CD14-positive monocyte (primary cell): Measurements from ENCODE around the gene FRS3. TPM values are rescaled to one million over a fixed set of nuclear protein-coding genes. Genes with fewer than 3 reads are reported as not detected.
A peak's percentile ranks its signal among the peaks of the same experiment; 100 is the strongest.

Experiments used
- DNase-seq, 3 donors: peaks; one replicate each; pipeline ENCODE4 v3.0.0-alpha.2; 2011 to 2022
- H2AFZ ChIP-seq: 2 replicates; pipeline ENCODE4 v1.6.0; 2012; ENCODE audit warnings: mild to moderate bottlenecking, low read depth, low read length, inconsistent platforms; ENCODE audit not compliant: insufficient read depth, poor library complexity, severe bottlenecking
- H3K27ac ChIP-seq, 2 donors: 1 replicate in 1 of 2; 2 replicates in 1 of 2; pipeline ENCODE4 v1.5.1; 2012 to 2013; ENCODE audit warnings: low read length in 2 of 2, control low read depth in 1 of 2, inconsistent platforms in 1 of 2, low read depth in 1 of 2, mild to moderate bottlenecking in 1 of 2
- H3K27me3 ChIP-seq, 2 donors: one replicate each; pipeline versions ENCODE4 v1.6.0 to v1.6.1; 2011 to 2013; ENCODE audit warnings: low read length in 2 of 2; ENCODE audit not compliant: control insufficient read depth in 2 of 2, insufficient read depth in 2 of 2
- H3K36me3 ChIP-seq, 2 donors: replicated peaks in 1 of 2; 1 replicate in 1 of 2; 2 replicates in 1 of 2; pipeline versions ENCODE4 v1.5.1 to v1.6.1; 2012 to 2013; ENCODE audit warnings: low read length in 2 of 2, control low read depth in 1 of 2, inconsistent platforms in 1 of 2, mild to moderate bottlenecking in 1 of 2; ENCODE audit not compliant: insufficient read depth in 2 of 2, control insufficient read depth in 1 of 2
- H3K4me1 ChIP-seq, 2 donors: 1 replicate in 1 of 2; 2 replicates in 1 of 2; pipeline versions ENCODE4 v1.5.1 to v1.6.1; 2012 to 2013; ENCODE audit warnings: low read length in 2 of 2, control low read depth in 1 of 2, inconsistent platforms in 1 of 2, mild to moderate bottlenecking in 1 of 2, moderate library complexity in 1 of 2; ENCODE audit not compliant: insufficient read depth in 2 of 2, control insufficient read depth in 1 of 2
- H3K4me2 ChIP-seq: replicated peaks from 2 replicates; pipeline ENCODE3; 2012; ENCODE audit warnings: low read length, moderate library complexity, mild to moderate bottlenecking; ENCODE audit not compliant: poor library complexity, severe bottlenecking; ENCODE audit errors: extremely low read depth
- H3K4me3 ChIP-seq, 3 experiments: fragments of 200-600 bp in 1 of 3; sonication (generic) in 1 of 3; replicated peaks in 1 of 3; 1 replicate in 2 of 3; 2 replicates in 1 of 3; pipeline ENCODE4 v1.5.1; 2011 to 2013; ENCODE audit warnings: low read length in 3 of 3, mild to moderate bottlenecking in 3 of 3, control low read depth in 2 of 3, low read depth in 2 of 3, inconsistent platforms in 1 of 3, moderate library complexity in 1 of 3
- H3K79me2 ChIP-seq: 2 replicates; pipeline ENCODE4 v1.6.0; 2012; ENCODE audit warnings: mild to moderate bottlenecking, control low read depth, inconsistent platforms, low read length, moderate library complexity; ENCODE audit not compliant: insufficient read depth
- H3K9ac ChIP-seq: 2 replicates; pipeline ENCODE4 v1.6.0; 2017; ENCODE audit warnings: low read length, mild to moderate bottlenecking; ENCODE audit not compliant: insufficient read depth, poor library complexity, severe bottlenecking
- H3K9me3 ChIP-seq, 2 donors: replicated peaks in 1 of 2; 1 replicate in 1 of 2; 2 replicates in 1 of 2; pipeline versions ENCODE4 v1.5.1 to v1.6.1; 2012 to 2013; ENCODE audit warnings: low read length in 2 of 2, control low read depth in 1 of 2; ENCODE audit not compliant: control insufficient read depth in 1 of 2, insufficient read depth in 1 of 2
- H4K20me1 ChIP-seq: 2 replicates; pipeline ENCODE4 v1.6.0; 2012; ENCODE audit warnings: mild to moderate bottlenecking, low read length, control low read depth, moderate library complexity; ENCODE audit not compliant: insufficient read depth
- H3K27ac Mint-ChIP-seq, 7 donors: one replicate each; pipeline ENCODE4 v1.8.0; 2020; ENCODE audit warnings: mild to moderate bottlenecking in 7 of 7, mixed read lengths in 7 of 7, moderate library complexity in 6 of 7, inconsistent platforms in 2 of 7
- H3K27me3 Mint-ChIP-seq, 3 donors: one replicate each; pipeline ENCODE4 v1.8.0; 2021 to 2022; ENCODE audit warnings: low read depth in 3 of 3, mild to moderate bottlenecking in 3 of 3, mixed read lengths in 3 of 3, moderate library complexity in 3 of 3, inconsistent platforms in 1 of 3
- H3K36me3 Mint-ChIP-seq, 2 donors: one replicate each; pipeline ENCODE4 v1.8.0; 2020; ENCODE audit warnings: mixed read lengths in 2 of 2, inconsistent platforms in 1 of 2, mild to moderate bottlenecking in 1 of 2
- H3K4me1 Mint-ChIP-seq: one replicate; pipeline ENCODE4 v1.8.0; 2020; ENCODE audit warnings: mild to moderate bottlenecking, mixed read lengths
- H3K4me3 Mint-ChIP-seq, 2 donors: one replicate each; pipeline ENCODE4 v1.8.0; 2020; ENCODE audit warnings: mild to moderate bottlenecking in 2 of 2, mixed read lengths in 2 of 2, moderate library complexity in 1 of 2
- H3K9me3 Mint-ChIP-seq, 7 donors: one replicate each; pipeline ENCODE4 v1.8.0; 2020 to 2022; ENCODE audit warnings: mixed read lengths in 7 of 7, mild to moderate bottlenecking in 6 of 7, moderate library complexity in 6 of 7, inconsistent platforms in 2 of 7
- WGBS: methylation state at CpG from one replicate; pipeline ENCODE4 v1.1.5; 2013; ENCODE audit warnings: missing lambda C conversion rate; ENCODE audit not compliant: insufficient coverage; 5-methylcytosine and 5-hydroxymethylcytosine counted together
- intact Hi-C, 2 donors: fragments of 100-400 bp; cut with micrococcal nuclease; formaldehyde crosslinking; loops; one replicate each; pipeline versions ENCODE4 v1.15.0 to v1.15.1; 2023
- polyA plus RNA-seq, 3 donors: library from polyadenylated mRNA; depleted of rRNA in 1 of 3; unstranded in 2 of 3; stranded (reverse) in 1 of 3; fragments of 300-500 nt in 2 of 3; fragments of >200 nt in 1 of 3; fragmentation: Illumina TruSeq in 2 of 3; gene quantifications; 1 replicate in 2 of 3; 2 replicates in 1 of 3; pipeline ENCODE4 v1.2.3, GENCODE V29; 2012 to 2021
- TF ChIP-seq, protein P1 (sequence below): fragments of 200-600 bp; IDR thresholded peaks from one replicate; pipeline ENCODE4 v1.8.0; 2022; ENCODE audit warnings: antibody characterized with exemption, mild to moderate bottlenecking

FRS3 gene
- polyA plus RNA-seq, 3 donors: 1.3 to 7.0 (median 2.6) TPM

DNA sequence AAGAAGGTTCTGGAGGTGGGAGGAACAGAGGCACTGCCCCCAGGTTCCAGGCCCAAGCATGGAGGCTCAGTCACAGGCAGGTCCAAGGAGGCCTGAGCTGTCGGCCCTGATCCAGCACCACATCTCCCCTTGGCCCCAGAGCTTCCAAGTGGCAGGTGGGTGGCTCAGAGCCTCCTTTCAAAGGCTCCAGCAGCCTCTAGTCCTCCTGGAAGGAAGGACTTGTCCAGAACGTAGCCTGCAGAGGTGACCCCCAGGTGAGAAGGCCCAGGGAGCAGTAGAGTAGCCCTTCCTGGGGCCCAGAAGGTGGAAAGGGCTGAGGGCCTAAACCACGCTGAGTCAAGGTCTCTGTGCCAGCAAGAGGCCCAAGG lies 52.0 kb downstream of the FRS3 start:
- Histone ChIP-seq H3K9me3 (no peaks in the 10 kb centered on the region), H2AFZ (no peak overlapping the region), H3K27me3 (no peaks in the 10 kb centered on the region), H3K4me1 (peaks cover 86 to 91% of the 10 kb centered on the region in 2 donors), H4K20me1 (peaks cover 94% of the 10 kb centered on the region), H3K36me3 (peaks cover 8 to 30% of the 10 kb centered on the region in 2 donors), H3K4me2 (no peak overlapping the region), H3K4me3 (no peak overlapping the region), H3K27ac (peak overlapping the region; percentile 7 to 43), H3K9ac (no peak overlapping the region), H3K79me2 (peaks cover 97% of the 10 kb centered on the region)
- Mint-ChIP-seq H3K4me1 (peaks cover 89% of the 10 kb centered on the region), H3K9me3 (no peaks in the 10 kb centered on the region), H3K36me3 (peaks cover 34 to 46% of the 10 kb centered on the region in 2 donors), H3K27me3 (no peaks in the 10 kb centered on the region), H3K4me3 (no peak overlapping the region), H3K27ac (peak overlapping the region in 2 of 7 donors; percentile 35 to 75)
- intact Hi-C loops: loop anchor here in 1 of 2 donors (10.0 kb wide), 1 partner anchor 167 kb away; the partner anchor contains the start of gene USP49
- DNase-seq: no peak
- WGBS: 100% methylated on average over 2 of the region's 3 CpGs
- TF ChIP-seq, protein P1, sequence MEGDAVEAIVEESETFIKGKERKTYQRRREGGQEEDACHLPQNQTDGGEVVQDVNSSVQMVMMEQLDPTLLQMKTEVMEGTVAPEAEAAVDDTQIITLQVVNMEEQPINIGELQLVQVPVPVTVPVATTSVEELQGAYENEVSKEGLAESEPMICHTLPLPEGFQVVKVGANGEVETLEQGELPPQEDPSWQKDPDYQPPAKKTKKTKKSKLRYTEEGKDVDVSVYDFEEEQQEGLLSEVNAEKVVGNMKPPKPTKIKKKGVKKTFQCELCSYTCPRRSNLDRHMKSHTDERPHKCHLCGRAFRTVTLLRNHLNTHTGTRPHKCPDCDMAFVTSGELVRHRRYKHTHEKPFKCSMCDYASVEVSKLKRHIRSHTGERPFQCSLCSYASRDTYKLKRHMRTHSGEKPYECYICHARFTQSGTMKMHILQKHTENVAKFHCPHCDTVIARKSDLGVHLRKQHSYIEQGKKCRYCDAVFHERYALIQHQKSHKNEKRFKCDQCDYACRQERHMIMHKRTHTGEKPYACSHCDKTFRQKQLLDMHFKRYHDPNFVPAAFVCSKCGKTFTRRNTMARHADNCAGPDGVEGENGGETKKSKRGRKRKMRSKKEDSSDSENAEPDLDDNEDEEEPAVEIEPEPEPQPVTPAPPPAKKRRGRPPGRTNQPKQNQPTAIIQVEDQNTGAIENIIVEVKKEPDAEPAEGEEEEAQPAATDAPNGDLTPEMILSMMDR: no peak

DNA sequence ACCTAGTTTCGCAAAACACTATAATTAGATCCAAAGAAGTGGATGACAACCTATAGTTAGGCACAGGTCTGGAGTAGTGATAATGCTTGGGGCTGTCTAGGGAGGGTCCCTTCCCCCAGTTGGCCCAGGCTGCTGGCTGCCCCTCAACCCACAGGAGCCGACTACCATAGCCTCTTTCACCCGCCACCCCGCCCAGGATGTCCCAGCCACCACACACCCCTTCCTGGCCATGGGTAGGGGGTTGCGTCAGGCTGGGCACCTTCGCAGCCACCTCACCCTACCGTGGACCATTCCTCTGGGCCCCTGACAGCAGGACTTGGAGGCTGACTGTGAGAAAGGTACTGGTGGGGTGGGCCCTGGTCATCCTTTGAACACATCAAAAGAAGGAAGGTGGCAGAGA lies 52.8 kb downstream of the FRS3 start:
- no peak overlapping the region for H3K4me3 Mint-ChIP-seq
- Histone ChIP-seq H3K79me2 (peaks cover 97% of the 10 kb centered on the region), H3K27ac (no peak overlapping the region), H3K27me3 (no peaks in the 10 kb centered on the region), H4K20me1 (peaks cover 94% of the 10 kb centered on the region), H3K9ac (peak overlapping the region; percentile 15), H3K9me3 (no peaks in the 10 kb centered on the region), H3K4me2 (no peak overlapping the region), H3K4me1 (peaks cover 87 to 91% of the 10 kb centered on the region in 2 donors), H3K4me3 (no peak overlapping the region), H3K36me3 (peaks cover 8 to 30% of the 10 kb centered on the region in 2 donors), H2AFZ (no peak overlapping the region)
- H3K9me3 Mint-ChIP-seq: no peaks in the 10 kb centered on the region
- TF ChIP-seq, protein P1: no peak
- peak overlapping the region in 4 of 7 donors; percentile 45 to 75 (median 62) for H3K27ac Mint-ChIP-seq
- no CpG with 5 or more reads among the region's 7 CpGs for WGBS
- H3K36me3 Mint-ChIP-seq: peaks cover 31 to 40% of the 10 kb centered on the region in 2 donors
- intact Hi-C loops: loop anchor here in 1 of 2 donors (10.0 kb wide), 1 partner anchor 168 kb away; the partner anchor contains the start of gene USP49
- H3K4me1 Mint-ChIP-seq: peaks cover 93% of the 10 kb centered on the region
- DNase-seq: no peak
- no peaks in the 10 kb centered on the region for H3K27me3 Mint-ChIP-seq
